H1 (cell line): ENCODE data around the gene CRACDL. TPM values are rescaled to one million over a fixed set of nuclear protein-coding genes. Genes with fewer than 3 reads are reported as not detected.

Source experiments
- KDM4A ChIP-seq: IDR thresholded peaks from one replicate; pipeline ENCODE4 v1.7.1; 2012; ENCODE audit warnings: low read depth, mild to moderate bottlenecking, moderate library complexity, low read length, inconsistent platforms; ENCODE audit not compliant: severe bottlenecking
- POLR2AphosphoS5 ChIP-seq: IDR thresholded peaks from 2 replicates; pipeline ENCODE4 v1.6.1; 2011; ENCODE audit warnings: low read depth, low read length
- USF2 ChIP-seq: IDR thresholded peaks from 2 replicates; pipeline ENCODE4 v1.6.1; 2011; ENCODE audit warnings: low read length, improper control_type of control experiment
- polyA plus RNA-seq, 7 experiments: library from polyadenylated mRNA; depleted of rRNA in 3 of 7; stranded (reverse) in 5 of 7; unstranded in 2 of 7; fragments of >200 nt in 5 of 7; fragments of 200-250 nt in 2 of 7; gene quantifications; 1 replicate in 5 of 7; 2 replicates in 1 of 7; 4 replicates in 1 of 7; pipeline versions ENCODE4 v1.2.1 to v1.2.3, GENCODE V29; 2011 to 2013; ENCODE audit warnings: missing spikeins in 2 of 7, mixed read lengths in 2 of 7
- total RNA-seq: library from RNA; stranded (reverse); fragmentation: NEBNext Ultra II Directional; extraction: Animal tissue kit (Norgen Biotek cat#: 25700); gene quantifications from 2 replicates; pipeline ENCODE4 v1.2.1, GENCODE V29; 2021

CRACDL gene
- total and polyA plus RNA-seq, 2 of the 8 experiments (the other 6 are each of a cell fraction or from before 2014, with no cell fraction given): 0.07 to 0.38 TPM

GRCh38 chr2:98913916-98914712 is 21.9 kb downstream of the CRACDL start (continued):
- no peak for TF ChIP-seq USF2
- no peak for TF ChIP-seq KDM4A
- TF ChIP-seq POLR2AphosphoS5: no peak
